Activated CD4-positive, alpha-beta T cell treated with anti-CD3 and anti-CD28 coated beads, Interleukin-2, Interleukin-4, amounts not matched to agents 100 ng/mL and 50 ng/mL, durations not matched to agents 16 hours and 8 hours (primary cell): ENCODE data around the gene MICAL2.

Source experiments
- DNase-seq: peaks from one replicate; pipeline ENCODE4 v3.0.0-alpha.2; 2020; ENCODE audit warnings: low spot score

MICAL2 gene

GRCh38 chr11:12248330-12248729 lies 137.9 kb downstream of the MICAL2 start:
- no peak for DNase-seq

- no peak for DNase-seq
Measured at GRCh38 chr11:12249590-12250260, 139.3 kb downstream of the MICAL2 start.

DNA sequence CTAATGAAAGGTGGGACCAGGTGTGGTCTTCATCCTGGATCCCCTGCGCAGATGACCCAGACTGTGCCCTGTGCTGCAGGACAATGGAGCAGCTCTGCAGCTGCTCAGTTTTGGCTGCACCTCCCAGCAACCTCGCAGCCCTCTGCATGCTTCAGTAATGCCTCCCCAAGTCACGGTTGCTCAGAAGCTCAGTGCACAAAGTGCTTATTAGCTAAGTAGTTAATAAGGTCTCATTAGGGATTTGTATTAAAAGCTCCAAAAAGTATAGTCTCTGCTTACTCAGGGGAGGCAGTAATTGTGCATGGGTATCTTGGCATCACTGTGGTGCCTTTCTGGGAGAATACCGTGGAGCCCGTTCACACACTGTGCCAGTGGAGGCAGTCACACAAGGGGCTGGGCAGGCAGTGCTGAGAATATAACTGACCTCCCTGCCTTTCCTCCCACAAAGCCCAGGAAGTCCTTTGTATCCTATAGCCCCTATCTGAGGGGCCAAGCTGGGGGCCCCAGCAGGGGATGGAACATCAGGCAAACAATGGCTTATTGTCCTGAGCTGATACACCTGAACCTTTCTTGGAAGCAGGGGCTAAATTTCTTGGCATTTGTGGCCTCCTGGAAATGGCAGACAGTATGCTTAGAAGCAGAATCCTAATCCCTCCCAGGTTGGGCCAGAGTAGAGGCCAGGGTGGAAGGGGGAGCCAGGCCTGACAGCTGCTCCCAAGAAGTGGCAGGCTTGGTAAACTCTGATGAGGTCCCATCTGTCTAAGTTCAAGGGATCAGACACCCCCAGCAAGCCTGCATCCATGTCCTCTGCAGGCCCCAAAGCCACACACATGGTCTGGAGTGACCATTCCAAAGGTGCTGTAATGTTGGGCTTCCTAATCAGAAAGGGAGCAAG lies 141.5 kb downstream of the MICAL2 start:
- DNase-seq: no peak

- DNase-seq: no peak
Measured at GRCh38 chr11:12253843-12254281, 143.5 kb downstream of the MICAL2 start.

- no peak for DNase-seq
Measured at GRCh38 chr11:12258451-12258850, 148.1 kb downstream of the MICAL2 start.

GRCh38 chr11:12259956-12260355 lies 149.6 kb downstream of the MICAL2 start:
- no peak for DNase-seq

- DNase-seq: no peak
Measured at GRCh38 chr11:12260731-12261521, 150.5 kb downstream of the MICAL2 start.

DNA sequence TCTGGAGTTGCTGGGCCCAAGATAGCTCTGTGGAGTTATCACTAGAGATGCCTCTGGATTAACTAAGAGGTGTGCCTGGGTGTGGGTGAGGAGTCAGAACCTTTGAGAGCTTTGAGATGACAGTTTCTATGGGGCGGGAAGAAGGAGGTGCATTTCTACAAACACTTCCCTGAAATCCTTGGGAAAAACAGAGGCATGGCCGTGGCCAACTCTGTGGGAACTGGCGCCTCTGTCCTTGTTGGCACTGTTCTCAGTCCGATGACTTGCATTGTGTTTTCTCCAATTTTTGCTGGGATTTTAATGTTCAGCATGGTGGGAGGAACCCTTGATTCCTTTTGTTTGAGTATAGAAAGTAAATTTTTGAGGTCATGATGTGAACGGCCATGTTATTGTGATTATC lies 151.2 kb downstream of the MICAL2 start:
- DNase-seq: no peak

GRCh38 chr11:12263141-12263693 lies 152.8 kb downstream of the MICAL2 start:
- DNase-seq: no peak

DNA sequence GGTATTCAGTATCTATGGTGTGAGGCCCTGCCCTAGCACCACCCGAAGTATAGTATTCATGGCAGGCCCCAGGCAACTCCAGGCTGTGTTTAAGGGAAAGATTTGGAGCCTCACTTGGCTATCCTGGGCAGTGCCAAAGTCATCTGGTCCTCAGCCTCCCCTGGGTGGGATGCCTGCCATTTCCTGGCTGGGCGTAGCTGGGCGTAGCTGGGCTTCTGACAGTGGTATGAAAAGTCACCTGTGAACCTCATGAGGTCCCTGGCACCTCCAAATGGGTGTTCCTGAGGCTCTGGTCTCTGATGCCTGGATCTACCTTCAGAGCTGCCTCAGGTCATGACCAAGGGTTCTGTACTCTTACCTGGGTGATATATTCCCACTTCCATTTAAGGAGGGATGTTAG lies 154.0 kb downstream of the MICAL2 start:
- no peak for DNase-seq

DNA sequence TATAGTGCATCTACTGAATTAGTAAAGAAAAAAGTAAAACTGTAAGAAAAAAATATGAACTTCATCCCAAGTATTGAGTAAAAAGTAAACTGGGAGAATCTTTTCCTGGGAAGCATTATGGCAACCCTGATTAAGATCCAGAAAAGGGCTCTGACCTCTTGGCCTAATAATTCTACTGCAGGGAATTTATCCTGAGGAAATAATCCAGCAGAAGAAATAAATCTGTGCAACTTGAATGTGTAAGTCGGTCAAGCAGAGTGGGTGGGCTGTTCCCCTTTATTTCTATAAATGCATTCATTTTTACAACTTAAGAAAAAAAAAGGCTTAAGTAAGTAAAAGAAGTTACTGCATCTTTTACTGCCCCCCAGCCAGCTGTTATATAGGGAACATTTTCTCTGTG lies 155.7 kb downstream of the MICAL2 start:
- DNase-seq: no peak

DNA sequence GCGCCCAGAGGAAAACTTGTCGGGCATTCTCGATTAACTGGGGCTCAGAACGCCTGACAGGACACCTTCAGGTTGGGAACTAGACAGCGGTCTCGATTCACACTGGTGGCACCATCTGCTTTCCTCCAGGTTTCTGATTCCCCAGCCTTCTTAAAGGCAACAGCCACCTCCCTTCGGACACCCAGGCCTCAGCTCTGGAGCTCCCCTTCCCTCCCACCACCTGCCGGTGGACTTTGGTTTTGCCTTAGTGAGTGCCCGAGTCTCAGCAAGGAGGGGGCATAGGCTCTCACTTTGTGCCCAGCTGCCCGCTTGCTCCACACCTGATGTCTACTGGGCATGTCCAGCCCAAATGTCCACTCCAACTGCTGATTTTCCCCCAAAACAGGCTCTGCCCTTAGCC lies 156.6 kb downstream of the MICAL2 start:
- DNase-seq: no peak

- DNase-seq: no peak
Measured at GRCh38 chr11:12267921-12268320, 157.5 kb downstream of the MICAL2 start.

DNA sequence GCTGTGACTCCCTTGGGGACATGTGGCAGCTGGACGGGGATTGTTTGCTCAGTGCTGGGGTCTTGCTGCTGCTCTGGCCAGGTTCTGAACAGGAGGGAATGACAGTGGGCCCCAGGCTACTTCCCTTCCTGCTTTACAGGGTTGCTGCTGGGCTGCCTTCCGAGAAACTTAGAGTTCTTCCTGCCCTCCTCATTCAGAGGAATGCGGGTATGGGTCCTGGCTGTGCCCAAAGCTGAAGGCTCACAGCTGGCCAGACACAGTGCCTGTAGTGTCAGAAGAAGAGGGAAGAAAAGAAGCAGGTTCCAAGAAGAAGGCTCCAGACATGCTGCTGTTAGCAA lies 158.7 kb downstream of the MICAL2 start:
- no peak for DNase-seq

DNA sequence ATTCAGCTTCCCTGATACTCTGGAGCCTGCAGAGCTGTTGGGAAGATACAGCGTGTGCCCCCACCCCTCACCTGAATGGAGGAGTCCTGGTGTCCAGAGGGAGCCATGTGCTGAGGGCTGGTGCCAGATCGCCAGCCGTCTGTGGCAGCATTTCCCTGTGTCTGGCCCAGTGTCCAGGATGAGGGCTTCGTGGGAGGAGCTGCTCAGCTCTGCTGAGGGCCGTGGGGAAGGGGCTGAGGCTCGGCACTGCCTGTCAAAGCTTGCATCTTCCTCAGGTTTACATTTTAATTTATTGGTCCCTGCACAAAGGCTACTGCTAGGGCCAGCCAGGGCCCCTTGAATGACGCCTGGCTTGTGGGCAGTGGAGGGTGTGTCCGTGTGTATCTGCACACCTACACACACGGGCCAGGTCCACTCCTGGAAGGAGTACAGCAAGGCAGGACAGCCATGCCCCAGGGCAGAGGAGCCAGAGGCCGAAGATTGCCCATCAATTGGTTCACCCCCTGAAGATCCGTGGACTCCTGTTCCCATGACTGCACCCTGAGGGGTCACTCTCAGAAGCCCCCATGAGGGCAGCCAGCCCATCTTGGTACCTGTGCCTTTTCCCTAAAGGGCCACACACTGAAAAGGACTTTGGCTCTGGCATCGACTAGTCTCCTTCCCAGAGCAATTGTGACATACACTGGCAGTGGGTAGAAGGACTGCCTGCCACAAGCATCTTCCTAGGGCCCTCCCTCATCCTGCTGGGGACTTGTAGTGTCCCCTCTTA lies 159.2 kb downstream of the MICAL2 start:
- DNase-seq: no peak

GRCh38 chr11:12270215-12270797 lies 159.9 kb downstream of the MICAL2 start:
- no peak for DNase-seq

- DNase-seq: no peak
Measured at GRCh38 chr11:12270817-12271216, 160.4 kb downstream of the MICAL2 start.

GRCh38 chr11:12271241-12271640 lies 160.9 kb downstream of the MICAL2 start:
- DNase-seq: no peak

GRCh38 chr11:12271826-12272366 lies 161.5 kb downstream of the MICAL2 start:
- DNase-seq: no peak

- no peak for DNase-seq
Measured at GRCh38 chr11:12272821-12273617, 162.6 kb downstream of the MICAL2 start.
